DOHH2 (cell line): ENCODE measurements around the gene CTSH.

Source experiments
- H3F3A ChIP-seq: fragments of 200-600 bp; sonication (generic), shearing (Covaris generic); 2 replicates; pipeline ENCODE4 v1.6.0; 2016; ENCODE audit warnings: antibody characterized with exemption, mild to moderate bottlenecking; ENCODE audit not compliant: control insufficient read depth, insufficient read depth
- H3K27ac ChIP-seq: fragments of 200-600 bp; sonication (generic); 2 replicates; pipeline ENCODE4 v1.5.1; 2014; ENCODE audit warnings: low read depth, mild to moderate bottlenecking, low read length, moderate library complexity
- H3K27me3 ChIP-seq: fragments of 200-600 bp; sonication (generic); 2 replicates; pipeline ENCODE4 v1.6.1; 2014; ENCODE audit warnings: mild to moderate bottlenecking, low read length, mixed read lengths; ENCODE audit not compliant: control insufficient read depth
- H3K36me3 ChIP-seq: fragments of 200-600 bp; sonication (generic); 2 replicates; pipeline ENCODE4 v1.6.1; 2014; ENCODE audit warnings: mild to moderate bottlenecking, low read length, moderate library complexity, mixed read lengths; ENCODE audit not compliant: control insufficient read depth
- H3K4me1 ChIP-seq: fragments of 200-600 bp; sonication (generic); 2 replicates; pipeline ENCODE4 v1.6.1; 2014; ENCODE audit warnings: mild to moderate bottlenecking, low read length, mixed read lengths; ENCODE audit not compliant: control insufficient read depth
- H3K4me2 ChIP-seq: fragments of 200-600 bp; sonication (generic); 2 replicates; pipeline ENCODE4 v1.6.0; 2014; ENCODE audit warnings: mild to moderate bottlenecking, low read length, moderate library complexity
- H3K4me3 ChIP-seq: fragments of 200-600 bp; sonication (generic); 2 replicates; pipeline ENCODE4 v1.5.1; 2014; ENCODE audit warnings: mild to moderate bottlenecking, low read length, mixed read lengths
- H3K79me2 ChIP-seq: fragments of 200-600 bp; sonication (generic); 2 replicates; pipeline ENCODE4 v1.6.1; 2014; ENCODE audit warnings: mild to moderate bottlenecking, low read length, mixed read lengths; ENCODE audit not compliant: control insufficient read depth
- H3K9me2 ChIP-seq: fragments of 200-600 bp; sonication (generic); replicated peaks from 2 replicates; pipeline ENCODE4 v1.6.1; 2014; ENCODE audit warnings: mild to moderate bottlenecking, low read length, mixed read lengths; ENCODE audit not compliant: control insufficient read depth
- H3K9me3 ChIP-seq: fragments of 200-600 bp; sonication (generic); 2 replicates; pipeline ENCODE4 v1.6.1; 2014; ENCODE audit warnings: antibody characterized with exemption, low read length, mixed read lengths; ENCODE audit not compliant: control insufficient read depth, insufficient read depth
- H4K20me1 ChIP-seq: fragments of 200-600 bp; sonication (generic); 2 replicates; pipeline ENCODE4 v1.6.0; 2014; ENCODE audit warnings: low read depth, mild to moderate bottlenecking, antibody characterized with exemption, low read length, moderate library complexity; ENCODE audit not compliant: control insufficient read depth, insufficient read depth
- CTCF ChIP-seq: fragments of 200-600 bp; sonication (generic); IDR thresholded peaks from one replicate; pipeline ENCODE4 v1.5.1; 2014; ENCODE audit warnings: antibody characterized with exemption, mild to moderate bottlenecking, low read depth, low read length; ENCODE audit not compliant: poor library complexity, severe bottlenecking
- EZH2phosphoT487 ChIP-seq: fragments of 200-600 bp; sonication (generic); IDR thresholded peaks from 2 replicates; pipeline ENCODE4 v1.6.1; 2017; ENCODE audit warnings: borderline replicate concordance, mild to moderate bottlenecking, antibody characterized with exemption, low read length, moderate library complexity, mixed read lengths

The CTSH gene

GRCh38 chr15:78912316-78912715, 32.5 kb downstream of the CTSH start:
- Histone ChIP-seq H3K9me3 (no peaks in the 10 kb centered on the region), H3K27me3 (no peaks in the 10 kb centered on the region), H3F3A (peaks cover 13% of the 10 kb centered on the region), H3K36me3 (peaks cover 27% of the 10 kb centered on the region), H3K4me2 (no peak overlapping the region), H3K4me3 (no peak overlapping the region), H3K9me2 (no peaks in the 10 kb centered on the region), H3K27ac (no peak overlapping the region), H4K20me1 (peaks cover 5% of the 10 kb centered on the region), H3K4me1 (no peaks in the 10 kb centered on the region; the same call in 1 of the 2 replicates), H3K79me2 (no peaks in the 10 kb centered on the region)
- TF ChIP-seq EZH2phosphoT487 (no peak), CTCF (no peak)

GRCh38 chr15:78910271-78910670, 34.6 kb downstream of the CTSH start:
- no peaks in the 10 kb centered on the region for H3K27me3 ChIP-seq
- H3K4me3 ChIP-seq = no peak overlapping the region
- peaks cover 24% of the 10 kb centered on the region for H3F3A ChIP-seq
- no peak overlapping the region for H3K4me2 ChIP-seq
- H3K79me2 ChIP-seq = no peaks in the 10 kb centered on the region
- H3K4me1 ChIP-seq = no peaks in the 10 kb centered on the region; the same call in 1 of the 2 replicates
- no peaks in the 10 kb centered on the region for H3K9me3 ChIP-seq
- TF ChIP-seq EZH2phosphoT487 = no peak
- TF ChIP-seq CTCF = no peak
- H3K9me2 ChIP-seq = no peaks in the 10 kb centered on the region
- no peak overlapping the region for H3K27ac ChIP-seq
- peaks cover 42% of the 10 kb centered on the region for H3K36me3 ChIP-seq
- peaks cover 5% of the 10 kb centered on the region for H4K20me1 ChIP-seq

GRCh38 chr15:78909791-78910228, 35.0 kb downstream of the CTSH start:
- H4K20me1 ChIP-seq = peaks cover 5% of the 10 kb centered on the region
- H3K27me3 ChIP-seq = no peaks in the 10 kb centered on the region
- H3K9me2 ChIP-seq = no peaks in the 10 kb centered on the region
- no peaks in the 10 kb centered on the region for H3K79me2 ChIP-seq
- H3K27ac ChIP-seq = no peak overlapping the region
- H3K4me1 ChIP-seq = no peaks in the 10 kb centered on the region; the same call in 1 of the 2 replicates
- no peak overlapping the region for H3K4me3 ChIP-seq
- peaks cover 29% of the 10 kb centered on the region for H3F3A ChIP-seq
- H3K9me3 ChIP-seq = no peaks in the 10 kb centered on the region
- no peak for TF ChIP-seq EZH2phosphoT487
- peak; percentile 91 for TF ChIP-seq CTCF
- H3K4me2 ChIP-seq = no peak overlapping the region
- peaks cover 44% of the 10 kb centered on the region for H3K36me3 ChIP-seq
